GM11168 (cell line): ENCODE measurements around the gene C14orf119.

Experiments
- in situ Hi-C: fragments of 300-500 bp; cut with MboI; formaldehyde crosslinking; loops from one replicate; pipeline ENCODE4 v1.12.0; 2022; ENCODE audit warnings: low sequenced_read_pairs; ENCODE audit not compliant: unreplicated experiment

C14orf119 gene

GRCh38 chr14:23079716-23080115, 15.6 kb upstream of the C14orf119 start:
- in situ Hi-C loops = no loop called here

- in situ Hi-C loops = no loop called here
Observed at GRCh38 chr14:23080474-23080873, 14.8 kb upstream of the C14orf119 start.

DNA sequence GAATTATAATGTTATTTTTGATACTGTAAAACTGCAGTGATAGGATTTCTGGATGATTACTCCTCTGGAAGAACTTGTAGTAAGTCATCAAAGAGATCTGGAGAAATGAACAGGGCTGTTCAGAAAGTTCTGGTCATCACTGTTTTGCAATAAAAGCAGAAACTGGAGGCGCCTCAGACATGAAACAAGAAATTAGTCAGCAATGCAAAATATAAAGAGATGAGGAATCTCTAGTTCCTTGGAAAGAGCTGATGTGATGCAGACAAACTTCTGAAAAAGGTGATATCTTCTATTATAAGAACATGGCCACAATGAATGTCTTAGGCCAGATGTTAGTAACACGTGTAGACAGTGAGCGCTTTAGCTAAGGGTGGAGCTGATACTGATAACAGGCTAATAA, 9.8 kb upstream of the C14orf119 start:
- in situ Hi-C loops = no loop called here

- in situ Hi-C loops = no loop called here
Observed at GRCh38 chr14:23086565-23086964, 8.7 kb upstream of the C14orf119 start.

- in situ Hi-C loops = no loop called here
Observed at GRCh38 chr14:23089498-23090253, 5.6 kb upstream of the C14orf119 start.

DNA sequence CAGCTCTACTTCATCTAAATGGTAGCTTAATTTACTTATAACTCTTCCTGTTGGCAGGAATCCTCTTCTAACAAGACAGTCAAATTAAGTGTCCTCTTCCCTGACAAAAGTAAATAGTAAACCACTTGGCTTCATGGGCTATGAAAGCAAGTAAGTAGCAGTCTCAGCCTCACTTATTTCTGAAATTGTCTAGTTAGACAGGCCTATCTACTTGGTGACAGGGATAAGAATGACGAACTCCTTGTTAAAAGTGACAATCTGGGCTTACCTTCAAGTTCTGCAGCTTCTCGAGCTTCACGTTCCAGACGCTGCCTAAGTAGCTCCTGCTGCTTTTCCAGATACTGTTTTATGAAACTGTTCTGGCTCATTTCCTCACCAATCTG, 5.1 kb upstream of the C14orf119 start:
- in situ Hi-C loops = no loop called here

- in situ Hi-C loops = no loop called here
Observed at GRCh38 chr14:23091294-23092225, 3.7 kb upstream of the C14orf119 start.

DNA sequence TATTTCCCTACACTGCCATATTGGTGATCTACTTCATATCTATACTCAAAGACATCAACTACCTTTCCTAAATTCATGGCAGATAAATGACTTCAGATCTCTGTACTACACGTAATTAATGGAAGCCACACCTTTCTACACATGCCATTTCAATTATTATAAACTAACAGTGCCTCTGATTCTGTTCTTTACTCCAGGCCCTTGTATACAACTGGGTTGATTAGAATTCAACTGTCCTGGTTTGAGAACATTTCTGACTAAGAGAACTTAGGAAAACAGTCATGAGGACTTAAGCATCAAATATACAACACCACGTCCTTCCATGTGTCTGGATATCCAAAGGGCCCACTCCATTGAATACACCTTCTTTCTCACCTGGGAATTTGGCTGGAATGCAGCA, 2.2 kb upstream of the C14orf119 start:
- in situ Hi-C loops = no loop called here

DNA sequence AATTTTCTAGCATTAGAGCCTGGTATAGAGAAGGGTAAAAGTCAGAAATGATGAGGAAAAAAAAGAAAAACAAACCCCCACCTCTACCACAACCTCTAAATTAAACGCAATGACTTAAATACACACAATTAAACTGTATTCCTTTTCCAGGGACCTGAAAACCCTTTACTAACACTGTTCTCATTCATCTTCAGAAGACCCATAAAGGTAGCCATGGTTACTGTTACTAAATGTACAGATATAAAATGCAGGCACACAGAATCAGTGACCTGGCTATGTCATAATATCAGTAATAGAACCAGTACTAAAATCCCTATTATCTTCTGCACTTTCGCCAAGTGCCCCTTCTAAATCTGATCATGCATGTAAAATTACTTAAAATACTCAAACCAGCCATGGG, 1.8 kb upstream of the C14orf119 start:
- in situ Hi-C loops = no loop called here

DNA sequence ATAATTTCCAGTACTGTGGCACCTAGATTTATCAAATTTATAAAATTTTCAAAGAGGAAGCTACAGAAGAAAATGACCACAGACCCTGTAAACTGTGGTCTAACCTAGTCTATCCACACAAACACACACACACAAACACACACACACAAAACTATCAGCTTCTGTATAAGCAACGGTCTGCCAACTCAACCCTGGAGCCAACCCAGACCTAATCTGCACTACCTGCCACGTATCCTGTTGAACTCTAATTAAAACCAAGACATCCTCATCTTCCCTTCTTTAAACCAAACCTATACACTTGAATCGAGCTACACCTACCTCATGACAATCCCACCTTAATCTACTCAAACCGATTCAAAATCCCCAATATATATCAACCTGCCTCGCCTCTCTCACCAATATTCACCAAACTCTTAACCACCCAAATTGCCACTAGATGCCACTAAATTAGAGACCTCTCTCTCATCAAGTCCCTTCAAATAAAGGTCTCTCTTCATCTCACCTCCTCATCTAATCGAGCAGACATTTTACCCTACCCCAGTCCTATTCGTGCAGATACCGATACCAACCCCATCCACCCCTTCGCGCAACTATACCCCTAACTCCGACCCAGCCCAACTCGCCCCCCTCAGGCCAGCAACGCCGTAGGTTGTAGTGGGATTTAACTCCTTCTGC, 1.2 kb upstream of the C14orf119 start:
- in situ Hi-C loops = no loop called here

- in situ Hi-C loops = no loop called here
Observed at GRCh38 chr14:23094666-23095195, 574 bp upstream of the C14orf119 start, which contains the start of gene ACIN1. Gene ACIN1, minus strand, starts transcription at chr14:23095136. Its CDS starts 24 bp downstream, at chr14:23095112.

- in situ Hi-C loops = no loop called here
Observed at GRCh38 chr14:23097786-23098185, 2.5 kb downstream of the C14orf119 start.

GRCh38 chr14:23099212-23099861, 4.0 kb downstream of the C14orf119 start:
- in situ Hi-C loops = no loop called here

GRCh38 chr14:23101213-23101970, 6.1 kb downstream of the C14orf119 start:
- in situ Hi-C loops = no loop called here

DNA sequence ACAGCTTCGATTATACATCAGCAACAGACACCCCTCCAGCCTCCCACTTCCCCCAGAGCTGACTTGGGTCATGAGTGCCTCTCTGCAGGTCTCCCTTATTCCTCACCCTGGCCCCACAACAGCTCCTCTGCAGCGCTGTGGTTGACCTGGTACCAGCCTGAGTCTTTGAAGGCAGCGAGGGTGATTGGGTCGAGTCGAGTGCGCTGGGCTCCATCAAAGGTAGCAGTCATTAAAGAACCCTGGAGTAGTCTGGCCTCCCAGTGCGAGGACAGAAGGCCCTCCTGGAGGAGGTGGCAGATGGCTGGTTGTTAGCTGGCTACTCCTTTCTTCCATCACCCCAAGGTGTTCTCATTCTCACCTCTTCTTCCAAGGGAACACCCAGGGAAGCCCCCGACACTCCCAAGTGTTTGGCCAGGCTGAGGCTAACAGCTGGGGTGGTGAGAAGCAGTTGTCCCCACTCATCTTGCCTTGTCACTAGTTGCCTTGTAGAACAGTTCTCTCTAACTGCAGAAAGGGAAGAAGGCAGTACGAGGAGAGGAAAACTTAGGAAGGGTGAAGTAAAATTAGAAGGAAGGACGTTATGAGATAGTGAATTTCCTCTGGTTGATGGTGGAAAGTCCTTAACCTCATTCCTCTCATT, 6.8 kb downstream of the C14orf119 start:
- in situ Hi-C loops = no loop called here

DNA sequence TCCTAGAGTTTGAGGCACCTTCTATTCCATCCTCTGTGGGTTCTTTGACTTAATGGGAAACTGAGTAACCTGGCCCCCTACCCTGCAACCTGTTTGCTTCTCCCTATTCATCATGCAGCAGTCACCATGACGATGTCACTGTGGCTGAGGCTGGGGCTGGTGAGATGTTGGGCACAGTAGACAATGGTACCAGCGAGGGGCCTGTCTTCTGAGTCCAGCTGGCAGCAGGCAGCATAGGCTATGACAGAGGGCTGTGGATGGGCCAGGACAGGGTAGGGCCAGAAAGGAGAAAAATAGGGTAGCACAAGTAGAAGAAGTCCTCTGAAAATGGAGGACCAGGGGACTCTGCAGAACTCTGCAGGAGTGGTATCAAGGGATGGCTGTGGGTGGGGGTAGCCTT, 7.5 kb downstream of the C14orf119 start:
- in situ Hi-C loops = no loop called here

- in situ Hi-C loops = no loop called here
Observed at GRCh38 chr14:23103581-23103980, 8.3 kb downstream of the C14orf119 start.

DNA sequence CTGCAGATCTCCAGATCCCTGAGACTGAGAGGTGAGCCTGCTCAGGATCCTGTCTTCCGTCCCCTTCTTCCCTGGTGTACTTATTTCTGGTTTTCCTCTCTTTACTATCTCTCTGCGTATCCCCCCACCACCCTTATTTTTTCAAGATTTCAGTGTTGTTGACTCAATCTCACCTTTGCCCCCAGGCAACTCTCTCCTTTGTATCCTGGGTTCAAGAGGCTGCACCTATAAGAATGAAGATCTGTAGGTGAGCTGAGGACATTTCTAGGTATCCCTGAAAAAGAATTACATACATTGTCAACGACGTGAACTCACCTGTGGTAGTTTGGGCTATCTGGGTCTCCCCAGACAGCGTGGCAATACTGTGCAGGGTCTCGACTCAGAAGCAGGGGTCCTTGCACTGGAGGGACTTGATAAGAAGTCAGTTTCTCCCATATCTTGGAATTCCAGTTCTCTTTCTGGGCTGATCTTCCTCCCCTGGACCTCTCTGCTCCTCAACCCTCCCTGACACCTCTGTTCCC, 8.8 kb downstream of the C14orf119 start:
- in situ Hi-C loops = no loop called here
